K562 (cell line): Measurements from ENCODE around the gene GPR42.
"Not testable (repeated sequence)": the region's sequence is repeated elsewhere in the genome, so short reads cannot be mapped to it uniquely, and the experiment has no call there.

Source experiments
- EP300 ChIP-seq: IDR thresholded peaks from 2 replicates; pipeline ENCODE4 v1.6.1; 2012; ENCODE audit warnings: low read length, improper control_type of control experiment
- FOXP1 ChIP-seq: sonication (generic); formaldehyde crosslinking; IDR thresholded peaks from 2 replicates; pipeline ENCODE4 v1.8.0; 2022; ENCODE audit warnings: mild to moderate bottlenecking, missing genetic modification reagents
- KDM5B ChIP-seq: fragments of 200-600 bp; sonication (generic); IDR thresholded peaks from 2 replicates; pipeline ENCODE4 v1.6.1; 2012; ENCODE audit warnings: low read depth, mild to moderate bottlenecking, moderate library complexity, low read length, control low read depth, inconsistent platforms; ENCODE audit not compliant: insufficient replicate concordance
- NELFE ChIP-seq: IDR thresholded peaks from 2 replicates; pipeline ENCODE4 v1.6.1; 2011; ENCODE audit warnings: mild to moderate bottlenecking; ENCODE audit not compliant: insufficient read depth, insufficient read length
- POLR2A ChIP-seq: fragments of 450-650 bp; conservative IDR thresholded peaks from 2 replicates; pipeline ENCODE4 v1.6.1; 2016
- TEAD2 ChIP-seq: fragments of 450-650 bp; IDR thresholded peaks from 2 replicates; pipeline ENCODE4 v1.6.1; 2016; ENCODE audit warnings: missing genetic modification characterization, control low read depth, missing compliant biosample characterization
- YY1 ChIP-seq, 3 experiments: IDR thresholded peaks; 2 replicates each; pipeline ENCODE4 v1.6.1; 2011; ENCODE audit warnings: low read length in 2 of 3, mild to moderate bottlenecking in 2 of 3, moderate library complexity in 2 of 3, borderline replicate concordance in 1 of 3, control low read depth in 1 of 3, low read depth in 1 of 3; ENCODE audit not compliant: insufficient read depth in 3 of 3, insufficient replicate concordance in 2 of 3, control insufficient read depth in 1 of 3, insufficient read length in 1 of 3; ENCODE audit errors: extremely low read depth in 1 of 3
- ZNF507 ChIP-seq: conservative IDR thresholded peaks from 2 replicates; pipeline ENCODE4 v1.6.1; 2017; ENCODE audit warnings: missing genetic modification characterization, missing compliant biosample characterization
- ZSCAN32 ChIP-seq: fragments of 450-650 bp; formaldehyde crosslinking; IDR thresholded peaks from 2 replicates; pipeline ENCODE4 v1.4.0; 2020; ENCODE audit warnings: mild to moderate bottlenecking, moderate library complexity
- TF ChIP-seq, protein P1 (sequence below): fragments of 200-600 bp; sonication (generic); IDR thresholded peaks from one replicate; pipeline ENCODE4 v1.6.1; 2012; ENCODE audit warnings: mild to moderate bottlenecking, low read depth, low read length, inconsistent platforms
- TF ChIP-seq, protein P2 (sequence below), 2 experiments: IDR thresholded peaks; 2 replicates each; pipeline ENCODE4 v1.6.1; 2011; ENCODE audit warnings: borderline replicate concordance in 1 of 2, control low read depth in 1 of 2, low read depth in 1 of 2, low read length in 1 of 2, mild to moderate bottlenecking in 1 of 2, mixed read lengths in 1 of 2, moderate library complexity in 1 of 2; ENCODE audit not compliant: insufficient read depth in 1 of 2, insufficient read length in 1 of 2, poor library complexity in 1 of 2, severe bottlenecking in 1 of 2; ENCODE audit errors: extremely low read depth in 1 of 2
- TF ChIP-seq, protein P3 (sequence below): fragments of 450-650 bp; conservative IDR thresholded peaks from 2 replicates; pipeline ENCODE4 v1.6.1; 2016; ENCODE audit warnings: missing genetic modification characterization, low read depth, mild to moderate bottlenecking, control low read depth, missing compliant biosample characterization
- TF ChIP-seq, protein P4 (sequence below), 3 experiments: IDR thresholded peaks in 2 of 3; conservative IDR thresholded peaks in 1 of 3; 2 replicates each; pipeline ENCODE4 v1.5.1; 2011 to 2012; ENCODE audit warnings: low read length in 3 of 3, mild to moderate bottlenecking in 3 of 3, control low read depth in 2 of 3, improper control_type of control experiment in 1 of 3, inconsistent platforms in 1 of 3, low read depth in 1 of 3, mixed read lengths in 1 of 3, moderate library complexity in 1 of 3; ENCODE audit not compliant: insufficient read depth in 2 of 3

DNA sequence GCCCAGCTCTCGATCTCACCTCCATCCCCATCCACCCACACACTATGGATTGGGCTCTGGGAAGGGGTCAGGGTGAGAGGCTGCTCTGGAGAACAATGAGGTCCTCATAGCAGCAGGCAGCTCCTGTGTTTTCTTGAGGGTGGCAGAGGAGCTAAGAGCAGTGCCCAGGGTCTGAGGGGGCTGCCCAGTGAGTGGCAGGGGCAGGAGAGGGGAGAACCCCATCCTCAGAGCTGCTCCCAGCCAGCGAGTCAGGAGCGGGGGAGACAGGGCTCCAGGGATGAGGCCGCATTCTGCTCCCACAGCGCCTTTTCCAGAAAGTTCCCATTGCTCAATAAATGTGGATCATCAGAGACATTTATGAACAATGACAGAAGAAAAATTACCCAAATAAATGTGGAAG, 10.8 kb upstream of the GPR42 start:
- TF ChIP-seq EP300; POLR2A; YY1 (IDR thresholded peaks at IDR 0.05; ENCODE audit: borderline replicate concordance in 1 of 3, control insufficient read depth in 1 of 3, extremely low read depth in 1 of 3, insufficient read depth in 3 of 3, insufficient read length in 1 of 3, insufficient replicate concordance in 2 of 3, low read depth in 1 of 3, low read length in 2 of 3); FOXP1 (CRISPR knock-in tag); ZSCAN32 (CRISPR knock-in tag); NELFE; TEAD2 (tag); KDM5B; ZNF507 (tag): not testable (repeated sequence)
- TF ChIP-seq, protein P1, sequence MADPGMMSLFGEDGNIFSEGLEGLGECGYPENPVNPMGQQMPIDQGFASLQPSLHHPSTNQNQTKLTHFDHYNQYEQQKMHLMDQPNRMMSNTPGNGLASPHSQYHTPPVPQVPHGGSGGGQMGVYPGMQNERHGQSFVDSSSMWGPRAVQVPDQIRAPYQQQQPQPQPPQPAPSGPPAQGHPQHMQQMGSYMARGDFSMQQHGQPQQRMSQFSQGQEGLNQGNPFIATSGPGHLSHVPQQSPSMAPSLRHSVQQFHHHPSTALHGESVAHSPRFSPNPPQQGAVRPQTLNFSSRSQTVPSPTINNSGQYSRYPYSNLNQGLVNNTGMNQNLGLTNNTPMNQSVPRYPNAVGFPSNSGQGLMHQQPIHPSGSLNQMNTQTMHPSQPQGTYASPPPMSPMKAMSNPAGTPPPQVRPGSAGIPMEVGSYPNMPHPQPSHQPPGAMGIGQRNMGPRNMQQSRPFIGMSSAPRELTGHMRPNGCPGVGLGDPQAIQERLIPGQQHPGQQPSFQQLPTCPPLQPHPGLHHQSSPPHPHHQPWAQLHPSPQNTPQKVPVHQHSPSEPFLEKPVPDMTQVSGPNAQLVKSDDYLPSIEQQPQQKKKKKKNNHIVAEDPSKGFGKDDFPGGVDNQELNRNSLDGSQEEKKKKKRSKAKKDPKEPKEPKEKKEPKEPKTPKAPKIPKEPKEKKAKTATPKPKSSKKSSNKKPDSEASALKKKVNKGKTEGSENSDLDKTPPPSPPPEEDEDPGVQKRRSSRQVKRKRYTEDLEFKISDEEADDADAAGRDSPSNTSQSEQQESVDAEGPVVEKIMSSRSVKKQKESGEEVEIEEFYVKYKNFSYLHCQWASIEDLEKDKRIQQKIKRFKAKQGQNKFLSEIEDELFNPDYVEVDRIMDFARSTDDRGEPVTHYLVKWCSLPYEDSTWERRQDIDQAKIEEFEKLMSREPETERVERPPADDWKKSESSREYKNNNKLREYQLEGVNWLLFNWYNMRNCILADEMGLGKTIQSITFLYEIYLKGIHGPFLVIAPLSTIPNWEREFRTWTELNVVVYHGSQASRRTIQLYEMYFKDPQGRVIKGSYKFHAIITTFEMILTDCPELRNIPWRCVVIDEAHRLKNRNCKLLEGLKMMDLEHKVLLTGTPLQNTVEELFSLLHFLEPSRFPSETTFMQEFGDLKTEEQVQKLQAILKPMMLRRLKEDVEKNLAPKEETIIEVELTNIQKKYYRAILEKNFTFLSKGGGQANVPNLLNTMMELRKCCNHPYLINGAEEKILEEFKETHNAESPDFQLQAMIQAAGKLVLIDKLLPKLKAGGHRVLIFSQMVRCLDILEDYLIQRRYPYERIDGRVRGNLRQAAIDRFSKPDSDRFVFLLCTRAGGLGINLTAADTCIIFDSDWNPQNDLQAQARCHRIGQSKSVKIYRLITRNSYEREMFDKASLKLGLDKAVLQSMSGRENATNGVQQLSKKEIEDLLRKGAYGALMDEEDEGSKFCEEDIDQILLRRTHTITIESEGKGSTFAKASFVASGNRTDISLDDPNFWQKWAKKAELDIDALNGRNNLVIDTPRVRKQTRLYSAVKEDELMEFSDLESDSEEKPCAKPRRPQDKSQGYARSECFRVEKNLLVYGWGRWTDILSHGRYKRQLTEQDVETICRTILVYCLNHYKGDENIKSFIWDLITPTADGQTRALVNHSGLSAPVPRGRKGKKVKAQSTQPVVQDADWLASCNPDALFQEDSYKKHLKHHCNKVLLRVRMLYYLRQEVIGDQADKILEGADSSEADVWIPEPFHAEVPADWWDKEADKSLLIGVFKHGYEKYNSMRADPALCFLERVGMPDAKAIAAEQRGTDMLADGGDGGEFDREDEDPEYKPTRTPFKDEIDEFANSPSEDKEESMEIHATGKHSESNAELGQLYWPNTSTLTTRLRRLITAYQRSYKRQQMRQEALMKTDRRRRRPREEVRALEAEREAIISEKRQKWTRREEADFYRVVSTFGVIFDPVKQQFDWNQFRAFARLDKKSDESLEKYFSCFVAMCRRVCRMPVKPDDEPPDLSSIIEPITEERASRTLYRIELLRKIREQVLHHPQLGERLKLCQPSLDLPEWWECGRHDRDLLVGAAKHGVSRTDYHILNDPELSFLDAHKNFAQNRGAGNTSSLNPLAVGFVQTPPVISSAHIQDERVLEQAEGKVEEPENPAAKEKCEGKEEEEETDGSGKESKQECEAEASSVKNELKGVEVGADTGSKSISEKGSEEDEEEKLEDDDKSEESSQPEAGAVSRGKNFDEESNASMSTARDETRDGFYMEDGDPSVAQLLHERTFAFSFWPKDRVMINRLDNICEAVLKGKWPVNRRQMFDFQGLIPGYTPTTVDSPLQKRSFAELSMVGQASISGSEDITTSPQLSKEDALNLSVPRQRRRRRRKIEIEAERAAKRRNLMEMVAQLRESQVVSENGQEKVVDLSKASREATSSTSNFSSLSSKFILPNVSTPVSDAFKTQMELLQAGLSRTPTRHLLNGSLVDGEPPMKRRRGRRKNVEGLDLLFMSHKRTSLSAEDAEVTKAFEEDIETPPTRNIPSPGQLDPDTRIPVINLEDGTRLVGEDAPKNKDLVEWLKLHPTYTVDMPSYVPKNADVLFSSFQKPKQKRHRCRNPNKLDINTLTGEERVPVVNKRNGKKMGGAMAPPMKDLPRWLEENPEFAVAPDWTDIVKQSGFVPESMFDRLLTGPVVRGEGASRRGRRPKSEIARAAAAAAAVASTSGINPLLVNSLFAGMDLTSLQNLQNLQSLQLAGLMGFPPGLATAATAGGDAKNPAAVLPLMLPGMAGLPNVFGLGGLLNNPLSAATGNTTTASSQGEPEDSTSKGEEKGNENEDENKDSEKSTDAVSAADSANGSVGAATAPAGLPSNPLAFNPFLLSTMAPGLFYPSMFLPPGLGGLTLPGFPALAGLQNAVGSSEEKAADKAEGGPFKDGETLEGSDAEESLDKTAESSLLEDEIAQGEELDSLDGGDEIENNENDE = not testable (repeated sequence)
- TF ChIP-seq, protein P2, sequence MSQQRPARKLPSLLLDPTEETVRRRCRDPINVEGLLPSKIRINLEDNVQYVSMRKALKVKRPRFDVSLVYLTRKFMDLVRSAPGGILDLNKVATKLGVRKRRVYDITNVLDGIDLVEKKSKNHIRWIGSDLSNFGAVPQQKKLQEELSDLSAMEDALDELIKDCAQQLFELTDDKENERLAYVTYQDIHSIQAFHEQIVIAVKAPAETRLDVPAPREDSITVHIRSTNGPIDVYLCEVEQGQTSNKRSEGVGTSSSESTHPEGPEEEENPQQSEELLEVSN (IDR thresholded peaks at IDR 0.05; ENCODE audit: borderline replicate concordance in 1 of 2, extremely low read depth in 1 of 2, insufficient read depth in 1 of 2, insufficient read length in 1 of 2, low read depth in 1 of 2, low read length in 1 of 2, poor library complexity in 1 of 2, severe bottlenecking in 1 of 2) = not testable (repeated sequence)
- TF ChIP-seq, protein P3, sequence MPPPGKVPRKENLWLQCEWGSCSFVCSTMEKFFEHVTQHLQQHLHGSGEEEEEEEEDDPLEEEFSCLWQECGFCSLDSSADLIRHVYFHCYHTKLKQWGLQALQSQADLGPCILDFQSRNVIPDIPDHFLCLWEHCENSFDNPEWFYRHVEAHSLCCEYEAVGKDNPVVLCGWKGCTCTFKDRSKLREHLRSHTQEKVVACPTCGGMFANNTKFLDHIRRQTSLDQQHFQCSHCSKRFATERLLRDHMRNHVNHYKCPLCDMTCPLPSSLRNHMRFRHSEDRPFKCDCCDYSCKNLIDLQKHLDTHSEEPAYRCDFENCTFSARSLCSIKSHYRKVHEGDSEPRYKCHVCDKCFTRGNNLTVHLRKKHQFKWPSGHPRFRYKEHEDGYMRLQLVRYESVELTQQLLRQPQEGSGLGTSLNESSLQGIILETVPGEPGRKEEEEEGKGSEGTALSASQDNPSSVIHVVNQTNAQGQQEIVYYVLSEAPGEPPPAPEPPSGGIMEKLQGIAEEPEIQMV (tag) = not testable (repeated sequence)
- TF ChIP-seq, protein P4, sequence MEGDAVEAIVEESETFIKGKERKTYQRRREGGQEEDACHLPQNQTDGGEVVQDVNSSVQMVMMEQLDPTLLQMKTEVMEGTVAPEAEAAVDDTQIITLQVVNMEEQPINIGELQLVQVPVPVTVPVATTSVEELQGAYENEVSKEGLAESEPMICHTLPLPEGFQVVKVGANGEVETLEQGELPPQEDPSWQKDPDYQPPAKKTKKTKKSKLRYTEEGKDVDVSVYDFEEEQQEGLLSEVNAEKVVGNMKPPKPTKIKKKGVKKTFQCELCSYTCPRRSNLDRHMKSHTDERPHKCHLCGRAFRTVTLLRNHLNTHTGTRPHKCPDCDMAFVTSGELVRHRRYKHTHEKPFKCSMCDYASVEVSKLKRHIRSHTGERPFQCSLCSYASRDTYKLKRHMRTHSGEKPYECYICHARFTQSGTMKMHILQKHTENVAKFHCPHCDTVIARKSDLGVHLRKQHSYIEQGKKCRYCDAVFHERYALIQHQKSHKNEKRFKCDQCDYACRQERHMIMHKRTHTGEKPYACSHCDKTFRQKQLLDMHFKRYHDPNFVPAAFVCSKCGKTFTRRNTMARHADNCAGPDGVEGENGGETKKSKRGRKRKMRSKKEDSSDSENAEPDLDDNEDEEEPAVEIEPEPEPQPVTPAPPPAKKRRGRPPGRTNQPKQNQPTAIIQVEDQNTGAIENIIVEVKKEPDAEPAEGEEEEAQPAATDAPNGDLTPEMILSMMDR (IDR thresholded peaks at IDR 0.05 in 2 of 3, conservative IDR thresholded peaks at IDR 0.05 in 1 of 3; ENCODE audit: insufficient read depth in 2 of 3, low read depth in 1 of 3, low read length in 3 of 3) = not testable (repeated sequence)
